Bronchial epithelial cell (primary cell): ENCODE results near the gene SLC10A7. TPM values are rescaled to one million over a fixed set of nuclear protein-coding genes. Genes with fewer than 3 reads are reported as not detected.
A peak's percentile ranks its signal among the peaks of the same experiment; 100 is the strongest.

Source experiments
- DNase-seq: peaks from one replicate; pipeline ENCODE4 v3.0.0-alpha.2; 2010; ENCODE audit warnings: low read depth
- FAIRE-seq: peaks from 2 replicates; lab custom pipeline; 2011; peaks lifted over from hg19 to GRCh38; lab: Jason Lieb, UNC
- H3K27me3 ChIP-seq: 2 replicates; pipeline ENCODE4 v1.5.1; 2011; ENCODE audit warnings: low read length; ENCODE audit not compliant: control insufficient read depth, insufficient read depth
- H3K36me3 ChIP-seq: 2 replicates; pipeline ENCODE4 v1.5.1; 2011; ENCODE audit warnings: low read length; ENCODE audit not compliant: control insufficient read depth, insufficient read depth
- H3K4me3 ChIP-seq: 2 replicates; pipeline ENCODE4 v1.5.1; 2011; ENCODE audit warnings: mild to moderate bottlenecking, low read depth, low read length, control low read depth
- total RNA-seq: library from RNA; depleted of rRNA; stranded (reverse); fragments of >200 nt; gene quantifications from 2 replicates; pipeline ENCODE4 v1.2.1, GENCODE V29; 2014
- TF ChIP-seq, protein P1 (sequence below): IDR thresholded peaks from 2 replicates; pipeline ENCODE4 v1.5.1; 2011; ENCODE audit warnings: mild to moderate bottlenecking, moderate library complexity, low read length, control low read depth, inconsistent platforms; ENCODE audit not compliant: insufficient read depth, severe bottlenecking

Gene SLC10A7
- total RNA-seq, 1 donor from 2014 or later = 7.4 TPM

DNA sequence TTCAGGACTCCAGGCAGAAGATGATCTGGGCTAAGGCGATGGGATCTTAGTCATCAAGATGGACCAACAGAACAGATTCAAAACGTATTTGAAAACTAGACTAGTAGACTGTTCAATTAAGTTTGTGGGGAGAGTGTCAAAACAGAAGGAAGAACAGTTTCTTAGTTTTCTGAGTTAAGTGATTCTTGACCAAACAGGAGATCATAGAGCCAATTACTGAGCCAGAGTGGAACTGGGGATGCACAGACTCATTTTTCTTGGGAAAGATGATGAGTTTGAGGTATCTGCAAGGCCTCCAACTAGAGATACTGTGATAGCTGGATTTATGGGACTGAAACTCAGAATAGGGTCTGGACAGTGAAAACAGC lies 187.9 kb downstream of the SLC10A7 start:
- FAIRE-seq (no peak), DNase-seq (no peak)
- Histone ChIP-seq H3K27me3 (no peaks in the 10 kb centered on the region), H3K36me3 (no peaks in the 10 kb centered on the region), H3K4me3 (no peak overlapping the region)
- TF ChIP-seq, protein P1, sequence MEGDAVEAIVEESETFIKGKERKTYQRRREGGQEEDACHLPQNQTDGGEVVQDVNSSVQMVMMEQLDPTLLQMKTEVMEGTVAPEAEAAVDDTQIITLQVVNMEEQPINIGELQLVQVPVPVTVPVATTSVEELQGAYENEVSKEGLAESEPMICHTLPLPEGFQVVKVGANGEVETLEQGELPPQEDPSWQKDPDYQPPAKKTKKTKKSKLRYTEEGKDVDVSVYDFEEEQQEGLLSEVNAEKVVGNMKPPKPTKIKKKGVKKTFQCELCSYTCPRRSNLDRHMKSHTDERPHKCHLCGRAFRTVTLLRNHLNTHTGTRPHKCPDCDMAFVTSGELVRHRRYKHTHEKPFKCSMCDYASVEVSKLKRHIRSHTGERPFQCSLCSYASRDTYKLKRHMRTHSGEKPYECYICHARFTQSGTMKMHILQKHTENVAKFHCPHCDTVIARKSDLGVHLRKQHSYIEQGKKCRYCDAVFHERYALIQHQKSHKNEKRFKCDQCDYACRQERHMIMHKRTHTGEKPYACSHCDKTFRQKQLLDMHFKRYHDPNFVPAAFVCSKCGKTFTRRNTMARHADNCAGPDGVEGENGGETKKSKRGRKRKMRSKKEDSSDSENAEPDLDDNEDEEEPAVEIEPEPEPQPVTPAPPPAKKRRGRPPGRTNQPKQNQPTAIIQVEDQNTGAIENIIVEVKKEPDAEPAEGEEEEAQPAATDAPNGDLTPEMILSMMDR = no peak

GRCh38 chr4:146333187-146333894 lies 188.4 kb downstream of the SLC10A7 start:
- FAIRE-seq (no peak), DNase-seq (peak; percentile 29)
- TF ChIP-seq, protein P1 = no peak
- Histone ChIP-seq H3K4me3 (no peak overlapping the region), H3K27me3 (no peaks in the 10 kb centered on the region), H3K36me3 (no peaks in the 10 kb centered on the region)

DNA sequence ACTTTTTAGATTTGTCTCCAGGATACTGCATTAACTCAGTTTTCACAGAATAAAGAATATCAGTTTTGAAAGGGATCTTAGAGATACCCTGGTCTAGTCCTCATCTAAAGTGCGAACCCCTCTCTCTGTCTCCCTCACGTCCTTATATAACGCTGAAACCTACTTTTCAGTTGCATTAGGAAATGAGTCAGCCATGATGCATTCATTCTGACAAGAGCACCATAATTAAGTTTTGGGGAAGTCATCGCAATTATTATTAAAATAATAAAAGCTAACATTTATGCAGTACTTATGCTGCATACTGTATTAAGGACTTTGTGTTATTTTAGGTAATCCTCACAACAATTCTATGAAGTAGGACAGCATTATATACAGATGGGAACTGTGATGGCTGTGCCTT lies 191.3 kb downstream of the SLC10A7 start:
- Histone ChIP-seq H3K4me3 (no peak overlapping the region), H3K27me3 (no peaks in the 10 kb centered on the region), H3K36me3 (no peaks in the 10 kb centered on the region)
- TF ChIP-seq, protein P1 = no peak
- peak; percentile 74 for DNase-seq
- FAIRE-seq = no peak

DNA sequence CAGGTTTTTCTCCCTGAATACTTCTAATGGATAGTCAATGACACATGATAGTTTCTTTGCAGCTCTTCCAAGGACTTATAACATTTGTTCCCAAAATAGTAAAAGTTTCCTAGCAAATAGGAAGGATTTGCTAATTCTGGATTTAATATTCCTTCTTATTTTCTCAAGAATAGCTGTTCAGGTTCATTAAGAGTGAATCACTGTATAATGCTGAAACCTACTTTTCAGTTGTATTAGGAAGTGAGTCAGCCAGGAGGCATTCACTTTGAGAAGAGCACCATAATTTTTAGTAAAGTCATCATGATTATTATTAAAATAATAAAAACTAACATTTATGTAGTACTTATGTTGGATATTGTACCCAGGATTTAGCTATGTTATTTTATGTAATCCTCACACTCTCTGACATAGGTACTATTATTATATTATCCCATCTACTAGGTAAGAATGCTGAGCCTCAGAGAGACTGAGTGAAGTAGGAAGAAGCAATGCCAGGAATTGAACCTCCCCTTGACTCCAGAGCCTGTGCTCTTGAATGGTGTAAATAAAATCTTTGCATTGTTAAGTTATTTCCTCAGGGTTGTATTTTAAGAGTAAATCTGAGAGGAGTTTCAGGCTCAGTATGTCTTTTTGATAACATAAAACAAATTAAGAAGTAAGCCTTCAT lies 192.6 kb downstream of the SLC10A7 start:
- H3K4me3 ChIP-seq = no peak overlapping the region
- no peaks in the 10 kb centered on the region for H3K27me3 ChIP-seq
- TF ChIP-seq, protein P1 = no peak
- H3K36me3 ChIP-seq = no peaks in the 10 kb centered on the region
- peak; percentile 89 for DNase-seq
- FAIRE-seq = no peak

DNA sequence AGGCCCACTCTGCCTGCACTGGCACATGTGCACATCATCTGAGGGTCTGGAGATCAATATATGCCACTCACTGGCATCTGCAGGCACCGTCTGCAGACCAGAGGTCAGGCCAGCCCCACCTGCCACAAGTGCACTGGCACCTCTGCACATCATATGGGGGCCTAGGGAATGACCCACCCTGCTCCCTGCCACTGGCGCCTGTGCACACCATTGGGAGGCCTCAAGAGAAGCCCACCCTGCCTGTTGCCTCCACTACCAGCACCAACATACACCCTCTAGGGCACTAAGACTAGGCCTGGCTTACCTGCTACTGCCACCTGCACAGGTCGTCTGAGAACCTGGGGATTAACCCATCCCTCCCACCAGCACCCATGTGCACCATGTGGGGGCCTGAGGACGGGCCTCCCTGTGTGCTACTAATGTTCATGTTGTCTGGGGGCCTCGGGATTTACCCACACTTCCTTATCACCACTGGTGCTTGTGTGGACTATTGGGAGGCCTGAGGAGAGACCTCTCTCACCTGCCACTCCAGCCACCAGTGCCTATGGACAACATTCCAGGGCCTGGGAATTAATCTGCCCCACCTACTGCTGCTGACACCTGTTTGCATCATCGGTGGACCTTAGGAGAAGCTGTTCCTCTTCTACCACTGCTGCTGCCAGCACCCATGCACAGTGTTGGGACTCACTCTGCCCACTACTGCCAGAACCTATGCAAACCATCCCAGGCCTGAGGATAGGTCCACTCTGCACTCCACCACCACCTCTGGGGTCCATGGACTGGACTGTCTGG lies 193.7 kb downstream of the SLC10A7 start:
- H3K27me3 ChIP-seq = no peaks in the 10 kb centered on the region
- H3K4me3 ChIP-seq = no peak overlapping the region
- no peak for DNase-seq
- TF ChIP-seq, protein P1 = no peak
- no peak for FAIRE-seq
- no peaks in the 10 kb centered on the region for H3K36me3 ChIP-seq
